ENCODE results near the gene THEM4.

Gene THEM4

DNA sequence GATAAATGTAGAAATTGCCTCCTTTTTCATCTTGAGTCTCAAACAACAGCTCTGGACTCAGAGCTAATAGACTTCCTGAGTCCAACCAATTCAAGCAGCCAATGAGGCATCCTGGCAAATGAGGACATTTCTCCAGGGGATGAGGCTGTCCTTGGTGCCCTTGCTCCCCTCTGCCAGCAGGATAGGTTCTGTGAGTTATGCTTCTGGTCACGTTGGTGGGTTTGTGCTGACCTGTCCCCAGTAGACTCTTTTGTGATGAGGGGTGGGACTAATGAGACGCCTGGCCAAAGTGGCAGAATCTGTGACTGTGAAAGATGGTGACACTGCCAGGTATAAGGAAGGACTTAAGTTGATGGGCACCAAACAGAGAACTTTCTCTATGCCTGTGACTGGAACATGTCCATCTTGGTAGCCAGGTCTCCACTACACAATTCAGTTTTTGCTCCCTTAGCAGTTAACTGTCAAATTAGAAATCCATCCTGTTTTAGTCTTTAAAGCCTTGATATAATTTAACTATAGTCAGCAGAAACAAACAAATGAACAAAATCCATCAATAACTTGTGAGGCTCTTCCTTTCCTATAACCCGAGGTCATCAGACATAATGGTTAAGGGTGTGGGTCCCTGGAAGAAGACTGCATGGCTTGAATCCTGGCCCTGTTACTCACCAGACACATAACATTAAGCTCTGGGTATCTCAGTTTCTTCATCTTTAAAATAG, 35.7 kb upstream of the THEM4 start:
- no peak for DNase-seq (ENCODE audit: low read depth, low spot score)
- H3K36me3 ChIP-seq (ENCODE audit: control insufficient read depth, insufficient read depth, low read length): no peaks in the 10 kb centered on the region; the same call in 1 of the 2 replicates
- no peak overlapping the region for H3K27ac ChIP-seq (ENCODE audit: low read length)
- no peak overlapping the region for H3K4me3 ChIP-seq (ENCODE audit: low read length)
- H3K27me3 ChIP-seq (ENCODE audit: control insufficient read depth, insufficient read depth, low read length): no peaks in the 10 kb centered on the region
- no peaks in the 10 kb centered on the region for H3K4me1 ChIP-seq (ENCODE audit: control insufficient read depth, insufficient read depth, low read length)
- WGBS (ENCODE audit: insufficient coverage, insufficient read length): no CpG with 5 or more reads among the region's 3 CpGs
- no peaks in the 10 kb centered on the region for H3K9me3 ChIP-seq (ENCODE audit: control insufficient read depth, insufficient read depth, low read length)

DNA sequence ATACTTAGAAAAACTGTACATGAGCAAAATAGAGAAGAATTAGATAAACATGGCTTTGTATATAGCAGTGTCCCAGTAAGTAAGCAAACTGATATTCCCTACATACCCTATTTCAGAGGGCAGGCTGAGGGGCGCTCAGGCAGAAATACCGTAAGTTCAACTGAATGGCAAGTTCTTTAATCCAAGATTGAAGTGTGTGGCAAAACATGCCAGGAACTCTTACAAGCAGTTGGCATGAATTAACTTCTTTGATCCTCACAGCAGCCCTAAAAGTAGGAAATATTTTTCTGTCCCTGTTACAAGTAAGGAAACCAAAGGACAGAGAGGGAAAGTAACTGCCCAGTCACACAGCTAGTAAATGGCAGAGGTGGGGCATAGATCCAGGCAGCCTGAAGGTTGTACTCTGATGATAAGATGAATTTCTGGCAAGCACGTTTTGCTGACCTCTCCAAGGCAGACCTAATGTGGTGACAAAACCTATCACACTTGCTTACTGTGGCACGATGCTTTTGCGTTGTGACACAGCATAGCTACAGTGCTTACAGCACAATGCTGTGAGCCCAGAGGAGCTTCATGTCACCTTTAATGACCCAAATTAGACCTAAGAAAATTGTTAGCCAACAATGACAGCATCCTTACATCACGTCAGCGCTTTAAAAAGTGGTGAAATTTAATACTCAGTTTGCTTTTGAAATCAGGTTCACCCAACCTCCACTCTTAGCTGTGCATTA, 35.0 kb upstream of the THEM4 start:
- no peak overlapping the region for H3K4me3 ChIP-seq (ENCODE audit: low read length)
- no peaks in the 10 kb centered on the region for H3K4me1 ChIP-seq (ENCODE audit: control insufficient read depth, insufficient read depth, low read length)
- no peak for DNase-seq (ENCODE audit: low read depth, low spot score)
- H3K27me3 ChIP-seq (ENCODE audit: control insufficient read depth, insufficient read depth, low read length): no peaks in the 10 kb centered on the region
- no peaks in the 10 kb centered on the region for H3K9me3 ChIP-seq (ENCODE audit: control insufficient read depth, insufficient read depth, low read length)
- H3K36me3 ChIP-seq (ENCODE audit: control insufficient read depth, insufficient read depth, low read length): no peaks in the 10 kb centered on the region
- no peak overlapping the region for H3K27ac ChIP-seq (ENCODE audit: low read length)
- WGBS (ENCODE audit: insufficient coverage, insufficient read length): no CpG with 5 or more reads among the region's 7 CpGs

DNA sequence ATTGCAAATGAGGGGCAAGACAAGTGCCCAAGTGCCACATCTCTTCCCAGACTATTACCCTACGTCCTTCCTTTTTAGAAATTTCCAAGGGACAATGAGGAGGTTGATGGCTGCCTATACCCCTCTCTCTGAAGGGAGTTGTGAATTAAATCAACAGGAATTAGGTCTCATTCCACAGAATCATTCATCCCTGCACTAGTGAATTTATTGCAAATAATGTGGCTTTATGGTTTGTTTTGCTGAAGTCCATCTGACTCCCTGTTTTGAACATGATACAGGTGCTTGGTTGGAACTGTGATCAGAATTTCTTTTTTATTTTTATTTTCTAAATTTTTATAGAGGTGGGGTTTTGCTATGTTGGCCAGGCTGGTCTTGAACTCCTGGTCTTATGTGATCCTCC, 34.3 kb upstream of the THEM4 start:
- Histone ChIP-seq H3K4me3 (ENCODE audit: low read length) (no peak overlapping the region), H3K36me3 (ENCODE audit: control insufficient read depth, insufficient read depth, low read length) (no peaks in the 10 kb centered on the region), H3K27ac (ENCODE audit: low read length) (no peak overlapping the region), H3K27me3 (ENCODE audit: control insufficient read depth, insufficient read depth, low read length) (no peaks in the 10 kb centered on the region), H3K9me3 (ENCODE audit: control insufficient read depth, insufficient read depth, low read length) (no peaks in the 10 kb centered on the region), H3K4me1 (ENCODE audit: control insufficient read depth, insufficient read depth, low read length) (no peaks in the 10 kb centered on the region)
- no CpG with 5 or more reads among the region's 1 CpG for WGBS (ENCODE audit: insufficient coverage, insufficient read length)
- no peak for DNase-seq (ENCODE audit: low read depth, low spot score)

DNA sequence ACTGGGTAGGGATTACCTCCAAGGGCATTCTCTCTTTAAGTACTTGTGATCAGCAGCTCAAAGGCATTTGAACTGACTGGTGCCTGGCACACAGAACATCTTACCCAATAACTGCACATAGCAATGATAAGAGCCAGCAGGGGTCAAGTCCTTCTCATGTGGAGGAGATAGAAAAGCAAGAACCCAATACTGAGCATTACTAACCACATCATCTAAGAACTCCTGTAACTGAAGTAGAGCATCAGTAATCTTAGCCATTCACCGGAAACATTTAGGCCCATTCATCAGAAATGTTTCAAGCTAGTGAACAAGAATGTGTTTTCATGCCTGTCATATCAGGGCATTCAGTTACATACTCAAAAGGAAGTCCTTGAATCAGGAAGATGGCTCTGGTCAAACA, 33.6 kb upstream of the THEM4 start:
- no peaks in the 10 kb centered on the region for H3K9me3 ChIP-seq (ENCODE audit: control insufficient read depth, insufficient read depth, low read length)
- no peaks in the 10 kb centered on the region for H3K27me3 ChIP-seq (ENCODE audit: control insufficient read depth, insufficient read depth, low read length)
- no CpG with 5 or more reads among the region's 1 CpG for WGBS (ENCODE audit: insufficient coverage, insufficient read length)
- no peak for DNase-seq (ENCODE audit: low read depth, low spot score)
- no peak overlapping the region for H3K4me3 ChIP-seq (ENCODE audit: low read length)
- no peak overlapping the region for H3K27ac ChIP-seq (ENCODE audit: low read length)
- H3K36me3 ChIP-seq (ENCODE audit: control insufficient read depth, insufficient read depth, low read length): no peaks in the 10 kb centered on the region
- no peaks in the 10 kb centered on the region for H3K4me1 ChIP-seq (ENCODE audit: control insufficient read depth, insufficient read depth, low read length)

DNA sequence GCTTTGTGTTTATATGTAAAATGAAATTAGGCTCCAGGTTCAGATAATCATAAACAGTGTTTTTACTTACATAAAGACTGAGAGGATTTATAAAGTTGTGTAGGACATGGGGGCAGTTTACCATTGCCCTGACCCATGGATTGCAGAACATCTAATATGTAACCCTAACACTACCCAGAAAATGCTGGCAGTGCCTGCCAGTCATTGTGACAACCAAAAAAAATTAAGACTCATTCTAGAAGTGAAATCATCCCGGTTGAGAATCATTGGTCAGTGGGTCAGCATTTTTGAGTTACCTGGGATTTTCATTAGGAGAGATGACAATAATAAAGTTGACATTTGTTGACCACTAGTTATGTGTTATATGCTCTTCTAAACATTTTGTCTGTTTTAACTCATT, 31.2 kb upstream of the THEM4 start:
- no peak overlapping the region for H3K4me3 ChIP-seq (ENCODE audit: low read length)
- H3K27me3 ChIP-seq (ENCODE audit: control insufficient read depth, insufficient read depth, low read length): no peaks in the 10 kb centered on the region
- no peaks in the 10 kb centered on the region for H3K9me3 ChIP-seq (ENCODE audit: control insufficient read depth, insufficient read depth, low read length)
- no peak overlapping the region for H3K27ac ChIP-seq (ENCODE audit: low read length)
- DNase-seq (ENCODE audit: low read depth, low spot score): no peak
- H3K36me3 ChIP-seq (ENCODE audit: control insufficient read depth, insufficient read depth, low read length): no peaks in the 10 kb centered on the region
- WGBS (ENCODE audit: insufficient coverage, insufficient read length): no CpG with 5 or more reads among the region's 1 CpG
- peaks cover 1% of the 10 kb centered on the region; the same call in 1 of the 2 replicates for H3K4me1 ChIP-seq (ENCODE audit: control insufficient read depth, insufficient read depth, low read length)

DNA sequence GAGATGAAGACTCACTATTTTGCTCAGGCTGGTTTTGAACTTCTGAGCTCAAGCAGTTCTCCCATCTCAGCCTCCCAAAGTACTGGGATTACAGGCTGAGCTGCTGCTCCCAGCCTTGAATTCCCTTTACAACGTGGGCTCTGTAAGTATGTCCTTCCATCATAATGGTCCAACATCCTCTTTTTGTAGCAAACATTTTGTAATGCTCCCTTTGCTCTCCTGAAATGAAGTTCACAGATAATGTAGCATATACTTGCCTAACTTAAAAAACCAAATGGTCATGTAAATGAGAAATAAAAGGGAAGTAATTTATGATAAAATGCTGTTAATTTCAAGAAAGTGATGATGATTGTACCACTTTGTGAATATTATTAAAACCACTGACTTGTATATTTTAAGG, 30.5 kb upstream of the THEM4 start:
- Histone ChIP-seq H3K27ac (ENCODE audit: low read length) (no peak overlapping the region), H3K36me3 (ENCODE audit: control insufficient read depth, insufficient read depth, low read length) (no peaks in the 10 kb centered on the region), H3K27me3 (ENCODE audit: control insufficient read depth, insufficient read depth, low read length) (no peaks in the 10 kb centered on the region), H3K4me1 (ENCODE audit: control insufficient read depth, insufficient read depth, low read length) (peaks cover 1% of the 10 kb centered on the region; the same call in 1 of the 2 replicates), H3K4me3 (ENCODE audit: low read length) (no peak overlapping the region), H3K9me3 (ENCODE audit: control insufficient read depth, insufficient read depth, low read length) (no peaks in the 10 kb centered on the region)
- DNase-seq (ENCODE audit: low read depth, low spot score): no peak
- WGBS (ENCODE audit: insufficient coverage, insufficient read length): no CpG with 5 or more reads among the region's 1 CpG

DNA sequence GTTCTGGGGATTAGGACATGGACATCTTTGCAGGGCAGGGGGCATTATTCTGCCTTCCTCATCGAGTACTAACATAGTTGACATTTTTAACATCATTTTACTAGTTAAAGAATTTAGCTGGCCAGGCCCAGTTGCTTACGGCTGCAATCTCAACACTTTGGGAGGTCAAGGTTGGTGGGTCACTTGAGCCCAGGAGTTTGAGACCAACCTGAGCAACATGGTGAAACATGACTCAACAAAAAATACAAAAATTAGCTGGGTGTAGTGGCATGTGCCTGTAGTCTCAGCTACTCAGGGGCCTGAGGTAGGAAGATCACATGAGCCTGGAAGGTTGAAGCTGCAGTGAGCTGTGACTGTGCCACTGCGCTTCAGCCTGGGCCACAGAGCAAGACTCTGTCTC, 29.8 kb upstream of the THEM4 start:
- no peak for DNase-seq (ENCODE audit: low read depth, low spot score)
- no peaks in the 10 kb centered on the region for H3K9me3 ChIP-seq (ENCODE audit: control insufficient read depth, insufficient read depth, low read length)
- WGBS (ENCODE audit: insufficient coverage, insufficient read length): no CpG with 5 or more reads among the region's 3 CpGs
- H3K4me1 ChIP-seq (ENCODE audit: control insufficient read depth, insufficient read depth, low read length): peaks cover 1% of the 10 kb centered on the region; the same call in 1 of the 2 replicates
- no peaks in the 10 kb centered on the region for H3K36me3 ChIP-seq (ENCODE audit: control insufficient read depth, insufficient read depth, low read length)
- no peak overlapping the region for H3K27ac ChIP-seq (ENCODE audit: low read length)
- no peaks in the 10 kb centered on the region for H3K27me3 ChIP-seq (ENCODE audit: control insufficient read depth, insufficient read depth, low read length)
- no peak overlapping the region for H3K4me3 ChIP-seq (ENCODE audit: low read length)

DNA sequence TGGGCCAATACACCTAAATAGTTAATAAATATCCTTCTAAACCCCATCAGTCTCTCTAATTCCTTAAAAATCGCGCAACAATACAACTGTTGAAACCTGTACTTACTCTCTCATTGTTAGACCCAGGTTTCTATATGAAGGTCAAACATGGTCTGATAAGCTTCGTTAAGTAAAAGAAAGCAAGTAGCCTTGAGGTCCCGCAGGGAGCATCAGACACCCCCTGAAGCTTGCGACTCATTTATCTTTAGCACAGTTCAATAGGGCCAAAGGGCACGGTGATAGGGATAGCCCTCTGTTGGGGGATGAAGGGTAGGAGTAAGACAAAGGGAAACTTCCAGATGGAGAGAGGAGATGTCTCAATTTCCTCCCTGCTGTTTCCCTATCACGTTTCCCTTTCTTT, 27.3 kb upstream of the THEM4 start:
- H3K4me1 ChIP-seq (ENCODE audit: control insufficient read depth, insufficient read depth, low read length): peaks cover 1% of the 10 kb centered on the region; the same call in 1 of the 2 replicates
- no peaks in the 10 kb centered on the region for H3K9me3 ChIP-seq (ENCODE audit: control insufficient read depth, insufficient read depth, low read length)
- WGBS (ENCODE audit: insufficient coverage, insufficient read length): 100% methylated on average over 2 of the region's 7 CpGs
- no peak for DNase-seq (ENCODE audit: low read depth, low spot score)
- H3K4me3 ChIP-seq (ENCODE audit: low read length): no peak overlapping the region
- no peaks in the 10 kb centered on the region for H3K27me3 ChIP-seq (ENCODE audit: control insufficient read depth, insufficient read depth, low read length)
- no peak overlapping the region for H3K27ac ChIP-seq (ENCODE audit: low read length)
- H3K36me3 ChIP-seq (ENCODE audit: control insufficient read depth, insufficient read depth, low read length): no peaks in the 10 kb centered on the region

DNA sequence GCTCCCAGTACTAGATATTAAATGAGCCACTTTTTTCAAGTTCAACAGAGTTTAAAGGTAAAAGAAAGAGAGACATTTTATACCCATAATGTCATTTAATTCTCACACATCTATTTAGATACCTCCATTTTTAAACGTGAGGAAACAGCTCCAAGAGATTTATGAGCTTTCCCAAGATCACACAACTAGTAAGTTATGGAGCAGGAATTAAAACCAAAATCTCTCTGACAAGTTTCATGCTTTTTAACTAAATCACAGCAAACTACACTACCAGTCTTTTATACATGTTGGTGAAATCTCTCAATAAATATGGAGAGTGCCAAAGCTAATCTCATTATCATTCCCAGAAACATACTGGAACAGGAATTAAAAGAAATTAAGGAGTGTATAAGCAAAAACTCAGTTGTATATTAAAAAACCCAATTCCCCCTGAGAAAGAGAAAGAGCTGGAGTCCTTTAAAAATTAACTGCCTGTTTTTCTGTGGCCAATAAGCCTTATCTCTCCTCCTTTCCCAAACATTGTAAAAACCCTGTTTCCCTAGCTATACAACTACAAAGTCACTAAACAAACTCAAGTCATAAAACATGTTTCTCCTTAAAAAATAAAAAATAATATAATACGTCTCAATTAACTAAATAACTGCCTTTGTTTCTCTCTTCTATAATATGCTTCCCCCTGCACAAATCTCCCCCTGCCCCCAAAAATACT, 26.7 kb upstream of the THEM4 start:
- peaks cover 1% of the 10 kb centered on the region; the same call in 1 of the 2 replicates for H3K4me1 ChIP-seq (ENCODE audit: control insufficient read depth, insufficient read depth, low read length)

DNA sequence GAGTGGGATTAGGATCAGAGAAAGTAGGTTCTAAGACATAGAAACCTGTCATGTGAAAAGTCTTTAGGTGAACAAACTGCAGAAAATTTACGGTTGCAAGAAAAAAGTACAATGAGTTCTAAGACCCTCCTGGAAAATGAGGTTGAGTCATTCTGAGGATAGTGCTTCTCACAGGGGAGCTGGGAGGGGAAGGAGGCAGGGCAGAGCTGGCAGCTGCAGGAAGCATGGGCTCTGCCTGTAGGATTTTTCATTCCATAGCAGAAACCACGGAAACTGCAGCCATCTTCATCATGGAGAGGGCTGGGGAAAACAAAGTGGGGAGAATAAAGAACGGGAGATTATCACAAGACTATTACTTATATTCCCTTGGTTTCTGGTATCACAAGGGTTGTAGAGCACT, 25.8 kb upstream of the THEM4 start:
- Histone ChIP-seq H3K4me1 (ENCODE audit: control insufficient read depth, insufficient read depth, low read length) (peaks cover 1% of the 10 kb centered on the region; the same call in 1 of the 2 replicates), H3K27ac (ENCODE audit: low read length) (no peak overlapping the region), H3K4me3 (ENCODE audit: low read length) (no peak overlapping the region), H3K27me3 (ENCODE audit: control insufficient read depth, insufficient read depth, low read length) (no peaks in the 10 kb centered on the region), H3K9me3 (ENCODE audit: control insufficient read depth, insufficient read depth, low read length) (no peaks in the 10 kb centered on the region), H3K36me3 (ENCODE audit: control insufficient read depth, insufficient read depth, low read length) (no peaks in the 10 kb centered on the region)
- WGBS (ENCODE audit: insufficient coverage, insufficient read length): no CpG with 5 or more reads among the region's 3 CpGs
- DNase-seq (ENCODE audit: low read depth, low spot score): no peak

More for the DNA sequence above, 26.7 kb upstream of the THEM4 start:
- H3K9me3 ChIP-seq (ENCODE audit: control insufficient read depth, insufficient read depth, low read length): no peaks in the 10 kb centered on the region
- H3K27ac ChIP-seq (ENCODE audit: low read length): no peak overlapping the region
- WGBS (ENCODE audit: insufficient coverage, insufficient read length): 72% methylated on average over 1 of the region's 2 CpGs
- H3K27me3 ChIP-seq (ENCODE audit: control insufficient read depth, insufficient read depth, low read length): no peaks in the 10 kb centered on the region
- no peaks in the 10 kb centered on the region for H3K36me3 ChIP-seq (ENCODE audit: control insufficient read depth, insufficient read depth, low read length)
- DNase-seq (ENCODE audit: low read depth, low spot score): no peak
- no peak overlapping the region for H3K4me3 ChIP-seq (ENCODE audit: low read length)

Data from iPS DF 6.9 (cell line).